A673 (cell line): ENCODE results near the gene DPY19L3.

ENCODE experiments used
- EZH2 ChIP-seq: fragments of 200-600 bp; sonication (generic); IDR thresholded peaks from 2 replicates; pipeline ENCODE4 v1.6.1; 2017; ENCODE audit warnings: borderline replicate concordance, low read depth, mild to moderate bottlenecking, mixed read lengths, antibody characterized with exemption, low read length; ENCODE audit not compliant: poor library complexity, severe bottlenecking
- TF ChIP-seq, protein P1 (sequence below): fragments of 300-800, 200-600 bp; sonication (generic); conservative IDR thresholded peaks from 2 replicates; pipeline ENCODE4 v1.5.1; 2017; ENCODE audit warnings: low read depth, mild to moderate bottlenecking, antibody characterized with exemption, low read length, moderate library complexity, mixed read lengths

DNA sequence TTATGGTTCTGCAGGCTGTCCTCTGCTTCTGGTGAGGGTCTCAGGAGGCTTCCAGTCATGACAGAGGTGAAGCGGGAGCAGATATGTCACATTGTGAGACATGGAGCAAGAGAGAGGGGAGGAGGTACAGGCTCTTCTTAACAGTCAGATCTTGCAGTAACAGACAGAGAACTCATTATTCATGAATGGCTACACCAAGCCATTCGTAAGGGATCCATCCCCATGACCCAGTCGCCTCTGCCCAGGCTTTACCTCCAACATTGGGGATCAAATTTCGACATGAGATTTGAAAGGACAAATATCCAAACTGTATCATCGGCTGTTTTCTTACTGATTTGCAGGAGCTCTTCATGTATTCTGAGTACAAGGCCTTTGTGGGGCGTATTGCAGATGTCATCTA is 38.5 kb upstream of the DPY19L3 start:
- TF ChIP-seq, protein P1, sequence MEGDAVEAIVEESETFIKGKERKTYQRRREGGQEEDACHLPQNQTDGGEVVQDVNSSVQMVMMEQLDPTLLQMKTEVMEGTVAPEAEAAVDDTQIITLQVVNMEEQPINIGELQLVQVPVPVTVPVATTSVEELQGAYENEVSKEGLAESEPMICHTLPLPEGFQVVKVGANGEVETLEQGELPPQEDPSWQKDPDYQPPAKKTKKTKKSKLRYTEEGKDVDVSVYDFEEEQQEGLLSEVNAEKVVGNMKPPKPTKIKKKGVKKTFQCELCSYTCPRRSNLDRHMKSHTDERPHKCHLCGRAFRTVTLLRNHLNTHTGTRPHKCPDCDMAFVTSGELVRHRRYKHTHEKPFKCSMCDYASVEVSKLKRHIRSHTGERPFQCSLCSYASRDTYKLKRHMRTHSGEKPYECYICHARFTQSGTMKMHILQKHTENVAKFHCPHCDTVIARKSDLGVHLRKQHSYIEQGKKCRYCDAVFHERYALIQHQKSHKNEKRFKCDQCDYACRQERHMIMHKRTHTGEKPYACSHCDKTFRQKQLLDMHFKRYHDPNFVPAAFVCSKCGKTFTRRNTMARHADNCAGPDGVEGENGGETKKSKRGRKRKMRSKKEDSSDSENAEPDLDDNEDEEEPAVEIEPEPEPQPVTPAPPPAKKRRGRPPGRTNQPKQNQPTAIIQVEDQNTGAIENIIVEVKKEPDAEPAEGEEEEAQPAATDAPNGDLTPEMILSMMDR = no peak
- no peak for TF ChIP-seq EZH2
